GM21447 (cell line): Measurements from ENCODE around the gene DDC.
"Not testable (repeated sequence)": the region's sequence is repeated elsewhere in the genome, so short reads cannot be mapped to it uniquely, and the experiment has no call there.

Experiments
- ATAC-seq: cut with Tn5 transposase; IDR thresholded peaks from one replicate; pipeline ENCODE4 v1.9.1; 2021; ENCODE audit not compliant: unreplicated experiment

Gene DDC

GRCh38 chr7:50529093-50529862 is 35.9 kb downstream of the DDC start:
- ATAC-seq, result no peak

GRCh38 chr7:50528266-50529092 is 36.7 kb downstream of the DDC start:
- ATAC-seq, result no peak

- not testable (repeated sequence) for ATAC-seq
These were observed 45.9 kb downstream of the DDC start for GRCh38 chr7:50519350-50519749.

GRCh38 chr7:50513166-50513871 is 51.9 kb downstream of the DDC start:
- ATAC-seq, result no peak

GRCh38 chr7:50512384-50512783 is 52.8 kb downstream of the DDC start:
- ATAC-seq, result no peak

GRCh38 chr7:50509459-50509858 is 55.7 kb downstream of the DDC start:
- ATAC-seq, result no peak

- no peak for ATAC-seq
These were observed 56.7 kb downstream of the DDC start for GRCh38 chr7:50508471-50508943.

GRCh38 chr7:50507898-50508470 is 57.2 kb downstream of the DDC start:
- no peak for ATAC-seq

- ATAC-seq, result no peak
These were observed 59.5 kb downstream of the DDC start for GRCh38 chr7:50505553-50506210.

GRCh38 chr7:50504646-50505546 is 60.3 kb downstream of the DDC start:
- no peak for ATAC-seq

GRCh38 chr7:50502947-50503346 is 62.3 kb downstream of the DDC start:
- ATAC-seq, result no peak

- ATAC-seq, result no peak
These were observed 63.1 kb downstream of the DDC start for GRCh38 chr7:50502001-50502684.

- no peak for ATAC-seq
These were observed 66.1 kb downstream of the DDC start for GRCh38 chr7:50499092-50499491.

- ATAC-seq, result no peak
These were observed 67.2 kb downstream of the DDC start for GRCh38 chr7:50497968-50498367.

- ATAC-seq, result no peak
These were observed 68.0 kb downstream of the DDC start for GRCh38 chr7:50497068-50497642.

- ATAC-seq, result no peak
These were observed 68.6 kb downstream of the DDC start for GRCh38 chr7:50496569-50496968.

- no peak for ATAC-seq
These were observed 69.5 kb downstream of the DDC start for GRCh38 chr7:50495746-50496145.

GRCh38 chr7:50492770-50493519 is 72.3 kb downstream of the DDC start:
- no peak for ATAC-seq
